Measurements from ENCODE around the gene DUSP28.
A peak's percentile ranks its signal among the peaks of the same experiment; 100 is the strongest.

DUSP28 gene

DNA sequence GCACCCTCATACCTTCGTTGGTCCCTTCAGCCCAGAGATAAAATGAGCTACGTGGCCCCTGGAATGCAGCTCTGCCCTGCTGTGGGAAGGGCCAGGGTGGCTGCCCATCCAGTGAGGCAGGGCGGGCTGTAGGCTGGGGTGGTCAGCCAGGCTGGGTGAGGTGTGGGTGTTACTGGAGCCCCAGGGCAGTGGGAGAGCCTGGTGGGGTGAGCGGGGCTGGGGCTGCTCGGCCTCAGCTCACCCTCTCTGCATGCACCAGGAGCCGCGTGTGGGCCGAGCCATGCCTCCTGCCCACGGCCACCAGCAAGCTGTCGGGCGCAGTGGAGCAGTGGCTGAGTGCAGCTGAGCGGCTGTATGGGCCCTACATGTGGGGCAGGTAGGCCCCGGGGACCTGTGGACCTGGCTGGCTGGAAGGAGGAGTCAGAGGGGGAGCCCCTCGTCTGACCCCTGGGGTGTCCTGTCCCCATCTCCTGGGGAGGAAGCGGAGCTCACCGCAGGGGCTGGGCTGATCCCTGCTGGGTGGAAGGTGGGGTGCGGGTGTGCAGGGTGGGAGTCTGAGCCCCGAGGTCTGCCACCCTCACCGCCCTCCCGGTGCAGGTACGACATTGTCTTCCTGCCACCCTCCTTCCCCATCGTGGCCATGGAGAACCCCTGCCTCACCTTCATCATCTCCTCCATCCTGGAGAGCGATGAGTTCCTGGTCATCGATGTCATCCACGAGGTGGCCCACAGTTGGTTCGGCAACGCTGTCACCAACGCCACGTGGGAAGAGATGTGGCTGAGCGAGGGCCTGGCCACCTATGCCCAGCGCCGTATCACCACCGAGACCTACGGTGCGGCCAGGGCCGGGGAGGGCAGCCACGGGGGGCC lies 13.6 kb downstream of the DUSP28 start:
- DNase-seq, result no peak

DNA sequence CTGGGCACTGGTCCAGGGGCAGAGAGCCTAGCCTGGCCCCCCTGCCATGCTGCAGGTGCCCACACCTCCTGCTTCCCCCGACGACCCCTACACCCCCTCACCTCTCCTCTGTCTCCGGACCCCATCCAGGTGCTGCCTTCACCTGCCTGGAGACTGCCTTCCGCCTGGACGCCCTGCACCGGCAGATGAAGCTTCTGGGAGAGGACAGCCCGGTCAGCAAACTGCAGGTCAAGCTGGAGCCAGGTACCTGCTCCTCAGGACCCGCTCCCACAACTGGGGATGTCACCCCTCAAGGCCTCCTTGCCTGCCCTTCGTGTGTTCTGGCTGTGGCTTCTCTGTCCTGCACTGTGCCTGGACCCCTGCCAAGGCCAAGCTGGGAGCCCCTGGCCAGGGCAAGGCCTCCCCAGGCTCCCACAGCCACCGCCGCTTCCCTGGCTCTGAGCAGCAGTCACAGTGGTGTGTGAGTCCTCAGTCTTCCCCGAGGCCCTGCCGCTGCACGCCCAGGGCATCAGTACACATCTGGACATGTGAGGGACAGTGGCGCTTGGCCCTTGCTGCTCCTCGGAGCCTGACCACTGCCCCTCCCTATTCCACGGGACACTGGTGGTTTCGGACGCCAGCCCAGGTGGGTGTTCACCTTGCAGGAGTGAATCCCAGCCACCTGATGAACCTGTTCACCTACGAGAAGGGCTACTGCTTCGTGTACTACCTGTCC lies 14.4 kb downstream of the DUSP28 start:
- DNase-seq, result no peak

DNA sequence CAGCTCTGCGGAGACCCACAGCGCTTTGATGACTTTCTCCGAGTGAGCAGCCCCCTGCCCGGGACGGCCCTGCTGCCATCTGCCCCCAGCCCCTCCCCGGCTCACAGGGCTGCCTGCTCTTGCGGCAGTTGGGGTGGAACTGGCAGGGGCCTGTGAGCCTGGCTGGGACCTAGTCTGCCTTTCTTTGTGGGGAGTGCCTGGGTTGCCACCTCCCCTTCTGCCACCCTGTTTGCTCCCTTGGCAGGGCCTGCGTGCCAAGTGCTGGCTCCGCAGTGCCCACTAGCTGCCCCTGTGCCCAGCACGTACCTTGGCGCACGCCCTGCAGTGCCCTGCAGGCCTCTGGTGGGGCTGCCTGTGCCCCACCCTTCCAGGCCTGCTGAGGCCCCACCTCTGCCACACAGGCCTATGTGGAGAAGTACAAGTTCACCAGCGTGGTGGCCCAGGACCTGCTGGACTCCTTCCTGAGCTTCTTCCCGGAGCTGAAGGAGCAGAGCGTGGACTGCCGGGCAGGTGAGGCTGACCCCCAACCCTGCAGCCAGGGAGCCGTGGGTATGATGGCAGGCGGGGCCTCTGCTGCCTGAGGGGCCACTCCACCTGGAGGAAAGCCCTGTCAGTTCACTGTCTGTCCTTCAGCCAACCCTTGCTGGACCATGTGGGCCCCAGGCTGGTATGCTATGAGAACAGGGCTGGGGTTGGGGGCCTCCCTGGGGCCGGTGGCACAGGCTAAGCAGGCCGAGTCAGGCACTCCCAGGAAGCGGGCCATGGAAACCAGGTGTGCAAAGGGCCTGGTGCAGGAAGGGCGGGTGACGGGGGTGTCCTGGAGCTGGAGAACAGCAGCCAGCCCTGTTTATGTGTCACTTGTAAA lies 15.2 kb downstream of the DUSP28 start:
- DNase-seq, result no peak

DNA sequence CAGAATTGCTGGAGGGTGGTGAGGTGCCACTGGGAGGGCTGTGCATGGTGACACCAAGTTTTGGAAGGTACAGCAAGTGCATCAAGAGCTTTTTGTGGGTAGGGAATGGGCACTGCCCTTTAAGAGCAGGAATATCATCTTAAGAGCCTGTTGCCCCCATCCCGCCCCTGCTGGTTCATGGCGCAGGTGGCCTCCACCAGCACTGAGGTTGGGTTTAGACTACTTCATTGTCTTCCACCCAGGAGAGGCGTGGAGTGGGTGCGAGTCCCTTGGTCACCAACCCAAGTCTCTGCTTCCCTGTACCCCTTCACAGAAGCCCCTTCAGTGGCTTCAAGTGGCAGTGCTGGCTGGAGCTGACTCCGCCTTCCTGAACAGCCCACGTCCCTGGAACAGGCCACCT lies 15.9 kb downstream of the DUSP28 start:
- no peak for DNase-seq

DNA sequence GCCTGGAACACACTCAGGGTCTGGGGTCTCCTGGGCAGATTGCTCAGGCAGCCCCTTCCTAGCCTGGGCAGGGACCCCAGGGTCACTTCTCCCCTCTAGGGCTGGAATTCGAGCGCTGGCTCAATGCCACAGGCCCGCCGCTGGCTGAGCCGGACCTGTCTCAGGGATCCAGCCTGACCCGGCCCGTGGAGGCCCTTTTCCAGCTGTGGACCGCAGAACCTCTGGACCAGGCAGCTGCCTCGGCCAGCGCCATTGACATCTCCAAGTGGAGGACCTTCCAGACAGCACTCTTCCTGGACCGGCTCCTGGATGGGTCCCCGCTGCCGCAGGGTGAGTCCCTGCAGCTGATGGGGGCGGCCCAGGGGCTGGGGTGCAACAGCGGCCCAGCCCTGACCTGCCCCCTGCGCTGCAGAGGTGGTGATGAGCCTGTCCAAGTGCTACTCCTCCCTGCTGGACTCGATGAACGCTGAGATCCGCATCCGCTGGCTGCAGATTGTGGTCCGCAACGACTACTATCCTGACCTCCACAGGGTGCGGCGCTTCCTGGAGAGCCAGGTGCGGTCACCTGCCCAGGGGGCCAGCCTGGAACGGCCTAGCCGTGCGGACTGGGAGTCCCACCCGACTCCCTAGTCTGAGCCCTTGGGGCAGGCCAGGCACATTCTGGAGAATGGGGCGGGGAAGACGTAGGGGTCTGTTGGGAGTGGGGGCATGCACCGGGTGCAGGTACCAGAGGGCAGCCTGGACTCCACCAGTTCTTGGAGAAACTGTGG lies 16.5 kb downstream of the DUSP28 start:
- DNase-seq, result no peak

DNA sequence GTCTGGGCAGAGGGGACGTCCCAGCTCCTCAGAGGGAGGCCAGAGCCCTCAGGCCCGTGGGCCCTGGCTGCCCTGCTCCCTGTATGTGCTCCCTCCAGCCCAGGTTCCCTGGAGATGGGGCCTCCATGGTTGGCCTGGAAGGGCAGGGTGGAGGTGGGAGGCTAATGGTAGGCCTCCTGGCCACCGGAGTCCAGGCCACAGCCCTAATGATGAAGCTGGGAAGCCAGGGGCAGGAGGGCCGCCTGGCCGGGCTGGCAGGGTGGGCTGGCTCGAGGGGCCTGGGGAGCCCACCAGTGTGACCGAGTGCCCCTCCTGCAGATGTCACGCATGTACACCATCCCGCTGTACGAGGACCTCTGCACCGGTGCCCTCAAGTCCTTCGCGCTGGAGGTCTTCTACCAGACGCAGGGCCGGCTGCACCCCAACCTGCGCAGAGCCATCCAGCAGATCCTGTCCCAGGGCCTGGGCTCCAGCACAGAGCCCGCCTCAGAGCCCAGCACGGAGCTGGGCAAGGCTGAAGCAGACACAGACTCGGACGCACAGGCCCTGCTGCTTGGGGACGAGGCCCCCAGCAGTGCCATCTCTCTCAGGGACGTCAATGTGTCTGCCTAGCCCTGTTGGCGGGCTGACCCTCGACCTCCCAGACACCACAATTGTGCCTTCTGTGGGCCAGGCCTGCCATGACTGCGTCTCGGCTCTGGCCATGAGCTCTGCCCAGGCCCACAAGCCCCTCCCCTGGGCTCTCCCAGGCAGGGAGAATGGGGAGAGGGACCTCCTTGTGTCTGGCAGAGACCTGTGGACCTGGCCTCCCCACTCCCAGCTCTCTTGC lies 17.3 kb downstream of the DUSP28 start:
- no peak for DNase-seq

DNA sequence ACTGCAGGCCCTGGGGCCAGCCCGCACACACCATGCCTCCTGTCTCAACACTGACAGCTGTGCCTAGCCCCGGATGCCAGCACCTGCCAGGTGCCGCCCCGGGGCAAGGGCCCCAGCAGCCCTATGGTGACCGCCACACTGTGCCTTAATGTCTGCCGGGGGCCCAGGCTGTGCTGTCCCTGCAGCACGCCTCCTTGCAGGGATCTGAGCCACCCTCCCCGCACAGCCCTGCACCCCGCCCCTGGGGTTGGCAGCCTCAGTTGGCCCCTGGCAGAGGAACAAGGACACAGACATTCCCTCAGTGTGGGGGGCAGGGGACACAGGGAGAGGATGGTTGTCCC lies 17.9 kb downstream of the DUSP28 start:
- DNase-seq, result no peak

DNA sequence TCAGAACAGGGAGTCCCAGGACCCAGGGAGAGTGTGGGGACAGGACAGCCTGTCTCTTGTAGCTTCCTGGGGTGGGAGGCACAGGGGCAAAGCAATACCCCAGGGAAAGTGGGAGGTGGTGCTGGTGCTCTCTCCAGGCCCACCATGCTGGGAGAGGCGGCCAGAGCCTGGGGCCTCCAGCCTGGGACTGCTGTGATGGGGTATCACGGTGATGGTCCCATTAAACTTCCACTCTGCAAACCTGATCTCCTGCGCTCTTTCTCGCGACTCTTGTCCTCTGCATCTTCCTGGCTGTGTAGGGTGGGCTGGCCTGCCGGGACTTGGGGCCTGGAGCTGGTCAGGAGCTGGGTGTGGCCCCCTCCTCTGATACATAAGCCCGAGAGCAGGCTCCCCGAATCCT lies 18.3 kb downstream of the DUSP28 start:
- DNase-seq, result no peak

DNA sequence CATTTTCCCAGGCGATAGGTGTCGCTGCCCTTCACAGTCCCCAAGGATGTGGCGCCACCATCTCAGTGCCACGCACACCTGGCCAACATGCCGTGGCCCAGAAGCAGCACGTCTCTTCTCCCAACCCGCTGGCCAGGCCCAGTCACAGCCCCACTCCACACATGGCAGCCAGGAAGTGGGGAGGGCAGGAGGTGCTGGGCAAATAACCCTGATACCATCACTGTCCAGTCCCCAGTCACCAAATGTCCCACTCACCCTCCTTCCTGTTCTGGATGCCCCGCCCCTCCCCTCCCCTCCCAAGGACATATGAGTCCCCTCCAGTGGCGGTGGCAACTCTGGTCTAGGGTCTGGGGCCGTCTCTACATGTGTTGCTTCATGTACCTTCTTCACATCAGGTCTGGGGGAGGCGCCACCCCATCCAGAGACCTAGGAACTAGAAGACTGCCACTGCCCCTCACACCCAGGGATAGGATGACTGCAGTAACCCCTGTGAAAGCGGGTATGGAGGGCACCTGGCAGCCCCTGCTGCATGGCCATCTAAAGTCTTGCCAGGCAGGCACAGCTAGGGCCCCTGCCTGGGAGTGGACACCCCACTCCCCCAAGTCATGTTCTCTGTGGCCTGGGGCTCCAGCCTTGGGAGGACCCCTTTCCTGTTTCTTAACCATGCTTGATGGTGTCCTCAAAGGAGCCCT lies 19.1 kb downstream of the DUSP28 start:
- no peak for DNase-seq

DNA sequence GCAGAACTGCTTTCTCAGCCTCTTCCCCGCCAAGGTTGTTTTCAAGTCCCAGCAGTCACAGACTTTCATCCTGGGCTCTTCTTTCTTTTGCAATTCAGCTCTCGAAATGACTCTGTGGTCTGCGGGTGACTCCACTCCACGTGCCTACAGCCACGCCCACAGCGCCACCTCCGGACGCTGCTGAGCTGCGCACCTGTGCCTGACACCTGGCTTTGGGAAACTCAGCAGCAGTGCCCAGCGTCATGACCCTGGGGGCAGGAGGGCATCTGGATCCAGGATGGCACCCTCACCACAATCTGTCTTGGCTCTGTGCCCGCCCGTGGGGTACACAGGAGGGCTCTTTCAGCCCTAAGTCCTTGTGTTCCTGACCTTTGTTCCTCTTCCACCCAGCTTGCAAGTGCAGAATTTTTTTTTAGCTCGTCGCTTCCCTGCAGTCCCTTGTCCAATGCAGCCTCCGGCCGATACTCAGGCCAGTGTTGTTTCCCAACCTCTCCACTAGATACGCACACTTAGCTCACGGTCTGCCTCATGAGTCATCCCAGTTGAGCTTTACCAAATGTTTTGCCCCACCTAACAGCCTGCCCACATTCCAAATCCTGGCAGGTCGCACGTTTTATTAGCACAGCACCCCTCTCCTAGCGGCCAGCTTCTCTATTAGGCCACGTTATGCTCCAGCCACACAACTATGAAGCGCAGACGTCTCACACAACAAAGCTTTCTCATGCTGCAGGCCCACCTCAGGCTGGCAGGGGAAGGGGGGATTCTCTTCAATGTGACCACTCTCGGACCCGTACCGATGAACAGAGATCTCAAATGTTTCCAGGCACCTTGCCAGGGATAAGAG lies 19.8 kb downstream of the DUSP28 start:
- DNase-seq, result no peak

DNA sequence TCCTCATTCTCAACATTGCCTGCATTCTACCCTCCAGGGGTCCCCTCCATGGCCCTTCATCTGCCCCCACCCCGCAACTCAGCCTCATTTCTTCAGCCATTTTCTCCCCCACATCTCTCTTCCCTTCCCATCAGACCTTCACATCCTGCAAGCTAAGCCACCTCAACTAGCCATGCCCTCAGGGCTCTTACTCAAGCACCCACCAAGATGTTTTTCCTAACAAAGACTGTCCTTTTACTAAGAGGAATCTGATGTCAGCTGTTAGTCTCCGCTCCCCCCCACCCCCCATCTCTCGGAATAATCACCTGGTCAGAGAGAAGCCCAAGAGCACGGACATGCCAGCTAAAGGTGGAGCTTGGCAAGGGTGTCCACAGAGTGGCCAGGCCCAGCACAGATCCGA lies 21.7 kb downstream of the DUSP28 start:
- no peak for DNase-seq

DNA sequence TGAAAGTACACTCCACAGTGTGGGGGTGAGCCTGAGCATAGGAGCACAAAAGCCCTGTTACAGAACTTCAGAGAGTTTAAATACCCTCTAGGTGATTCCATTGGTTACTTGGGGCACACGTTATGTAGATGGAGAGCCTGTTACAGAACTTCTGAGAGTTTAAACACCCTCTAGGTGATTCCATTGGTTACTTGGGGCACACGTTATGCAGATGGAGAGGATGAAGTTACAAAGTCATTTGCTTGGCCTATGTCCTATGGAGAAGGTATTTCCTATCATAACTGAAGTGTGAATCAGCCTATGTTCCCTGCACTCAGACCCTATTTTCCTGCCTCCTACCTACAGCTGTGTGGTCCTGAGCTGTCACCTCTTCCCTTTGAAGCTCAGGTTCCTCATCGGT lies 22.6 kb downstream of the DUSP28 start:
- DNase-seq, result no peak

DNA sequence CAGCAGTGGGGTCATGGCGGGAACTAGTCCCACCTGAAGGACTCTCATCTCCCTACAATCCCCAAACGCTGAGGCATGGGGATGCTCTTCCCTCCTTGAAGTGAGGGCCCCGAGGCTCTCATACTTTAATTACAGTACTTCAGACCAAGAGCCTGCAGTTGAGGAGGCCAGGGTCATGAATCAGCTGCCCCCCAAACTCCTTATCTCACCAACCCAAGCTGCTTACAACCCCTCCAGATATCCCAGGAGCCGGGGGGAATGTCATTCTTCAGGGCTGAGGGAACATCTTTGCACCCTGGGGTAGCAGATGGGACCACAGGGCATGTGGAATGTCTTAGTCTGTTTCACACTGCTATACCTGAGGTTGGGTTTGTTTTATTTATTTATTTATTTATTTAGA lies 23.6 kb downstream of the DUSP28 start:
- DNase-seq, result no peak

DNA sequence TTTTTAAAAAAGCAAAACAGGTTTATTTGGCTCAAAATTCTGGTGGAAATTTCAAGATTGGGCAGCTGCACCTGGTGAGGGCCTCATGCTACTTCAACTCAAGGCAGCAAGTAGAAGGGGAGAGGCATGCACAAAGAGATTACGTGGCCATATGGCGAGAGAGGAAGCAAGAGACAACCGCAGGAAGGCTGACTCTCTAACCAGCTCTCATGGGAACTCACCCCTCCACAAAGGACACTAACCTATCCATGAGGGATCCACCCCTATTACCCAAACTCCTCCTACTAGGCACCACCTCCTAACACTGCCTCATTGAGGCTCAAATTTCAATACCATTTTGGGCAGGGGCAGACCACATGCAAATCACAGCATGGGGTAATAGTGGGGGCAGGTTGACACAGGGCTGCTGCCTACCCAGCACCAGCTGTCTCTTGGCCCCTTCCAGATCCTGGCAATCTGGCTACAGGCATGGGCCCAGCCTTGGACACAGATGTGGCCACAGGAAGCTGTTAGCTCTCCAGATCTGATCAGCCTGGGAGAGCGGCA lies 24.4 kb downstream of the DUSP28 start:
- peak; percentile 23 for DNase-seq

DNA sequence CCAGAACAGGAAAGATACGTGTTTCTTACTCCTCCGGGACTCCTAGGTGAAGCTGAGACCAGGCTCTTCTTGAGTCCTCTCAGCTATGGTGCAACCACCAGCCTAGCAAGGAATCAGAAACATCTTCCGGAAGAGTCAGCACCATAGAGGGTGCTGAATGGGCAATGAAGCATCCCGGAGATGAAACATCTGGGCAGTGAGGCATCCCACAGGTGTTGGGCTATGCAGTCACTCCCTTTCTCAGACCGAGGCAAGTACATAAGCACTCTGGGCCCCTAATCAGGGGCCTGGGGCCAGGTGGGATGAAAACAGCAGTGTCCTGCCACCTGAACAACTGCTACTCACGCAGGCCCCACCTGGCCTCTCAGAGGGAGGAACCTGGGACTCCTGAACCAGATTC lies 24.9 kb downstream of the DUSP28 start:
- no peak for DNase-seq

DNA sequence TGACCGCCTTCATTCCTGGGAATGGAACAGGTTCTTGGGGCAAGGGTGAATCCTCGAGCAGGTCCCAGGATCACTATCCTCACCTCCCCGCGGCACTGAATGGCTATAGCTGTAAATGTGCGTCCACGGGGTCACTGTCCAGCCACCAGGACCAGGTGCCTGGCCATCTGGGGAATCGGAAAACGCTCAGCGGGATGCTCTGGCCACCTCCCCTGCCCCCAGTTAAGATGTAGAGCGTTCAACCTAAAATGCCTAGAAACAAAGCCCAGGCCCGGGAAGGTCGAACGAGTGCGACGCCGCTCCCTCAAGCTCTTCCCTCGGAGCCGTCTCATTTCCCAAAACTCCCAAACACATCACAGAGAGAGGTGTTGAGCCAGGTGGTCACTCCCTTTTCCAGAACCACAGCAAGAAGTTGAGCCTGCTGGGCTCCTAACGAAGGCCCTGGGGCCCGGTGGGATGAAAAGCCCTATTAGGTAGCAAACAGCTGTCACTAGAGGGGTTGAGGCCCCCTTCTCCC lies 25.6 kb downstream of the DUSP28 start:
- peak; percentile 12 for DNase-seq

DNA sequence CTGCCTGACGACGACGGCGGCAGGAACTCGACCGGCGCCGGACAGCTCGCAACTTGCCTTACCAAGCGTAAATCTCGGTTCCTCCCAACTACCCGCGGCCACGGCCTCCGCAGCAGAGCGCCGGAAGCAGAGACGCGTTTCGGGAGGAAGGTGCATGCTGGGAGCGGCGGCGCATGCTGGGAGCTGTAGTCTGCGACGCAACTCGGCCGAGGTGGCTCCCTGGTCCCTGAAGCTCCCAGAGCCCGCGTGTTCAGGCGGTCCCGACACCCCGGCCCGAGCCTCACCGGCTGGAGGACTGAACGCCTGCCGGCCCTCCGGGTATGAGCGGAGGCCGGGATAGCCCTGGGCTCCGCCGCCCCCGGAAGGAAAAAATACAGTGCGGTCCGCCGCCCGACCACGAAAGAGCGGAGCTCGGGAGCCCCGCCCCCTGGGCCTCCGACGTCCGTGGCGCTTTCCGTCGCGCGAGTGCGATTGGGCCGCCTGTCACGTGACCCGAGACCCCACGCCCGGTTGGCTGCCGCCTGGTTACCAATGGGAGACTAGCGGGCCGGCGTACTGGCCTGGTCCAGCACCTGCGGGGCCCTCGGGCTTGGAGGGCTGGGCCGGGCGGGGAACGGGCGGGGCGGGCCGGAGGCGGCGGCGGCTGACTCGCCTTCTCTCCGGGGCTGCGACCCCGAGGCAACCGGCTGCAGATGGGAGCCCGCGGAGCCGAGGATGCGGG lies 26.2 kb downstream of the DUSP28 start, which contains the start of gene CAPN10:
Gene CAPN10, plus strand, starts transcription at position 537 of the 721 bp plus-strand sequence. Its CDS starts 178 bp downstream, at position 715.
- peak; percentile 98 for DNase-seq

DNA sequence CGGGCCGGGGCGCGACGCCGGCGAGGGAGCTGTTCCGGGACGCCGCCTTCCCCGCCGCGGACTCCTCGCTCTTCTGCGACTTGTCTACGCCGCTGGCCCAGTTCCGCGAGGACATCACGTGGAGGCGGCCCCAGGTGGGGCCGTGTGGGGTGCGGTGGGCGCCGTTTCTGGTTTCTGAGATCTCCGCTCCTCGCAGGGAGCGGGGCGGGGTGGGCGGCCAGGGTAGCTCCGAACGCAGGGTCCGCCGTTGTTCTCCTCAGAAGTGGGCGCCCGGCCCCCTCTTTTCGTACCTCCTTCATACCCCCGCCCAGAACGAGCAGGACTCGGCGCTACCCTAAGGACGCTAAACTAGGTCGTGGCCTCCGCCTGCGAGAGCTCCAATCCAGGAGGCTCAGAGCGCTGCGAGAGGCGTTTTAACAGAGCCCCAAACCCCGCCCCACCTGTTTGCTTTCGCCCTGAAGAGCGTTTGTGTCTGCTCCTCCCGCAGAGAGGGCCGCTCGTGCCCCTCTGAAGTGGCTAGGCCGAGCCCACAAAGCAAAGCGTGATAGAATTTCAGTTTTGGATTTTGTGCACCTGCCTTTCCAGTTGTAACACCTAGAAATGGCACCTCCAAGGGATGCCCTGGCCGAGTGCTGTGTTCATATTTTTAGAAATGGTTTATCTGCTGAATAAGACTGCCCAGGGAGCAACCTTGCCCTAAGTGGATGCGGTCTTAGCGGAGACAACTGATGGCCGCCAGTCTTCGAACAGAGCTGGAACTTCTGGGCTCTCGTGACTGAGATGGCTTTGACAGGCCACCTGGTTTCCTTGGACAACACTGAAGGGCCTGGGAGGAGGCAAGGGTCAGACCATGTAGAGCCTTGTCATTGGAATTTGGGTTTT lies 27.0 kb downstream of the DUSP28 start:
- DNase-seq, result peak; percentile 23

Data from left hindlimb (tissue), 1 donor.